BLaER1 treated with 17β-estradiol and CSF1 and Interleukin-3, amounts not matched to agents 10 nM and 100 nM (cell line): ENCODE measurements around the gene TBKBP1.
"Not testable (repeated sequence)": the region's sequence is repeated elsewhere in the genome, so short reads cannot be mapped to it uniquely, and the experiment has no call there.

Experiments
- H3K27ac ChIP-seq, 11 experiments: shearing (Covaris generic); formaldehyde crosslinking; 2 replicates each; pipeline ENCODE4 v1.8.1; 2022
- H3K27me3 ChIP-seq, 11 experiments: shearing (Covaris generic); formaldehyde crosslinking; 2 replicates each; pipeline ENCODE4 v1.8.1; 2022
- H3K36me3 ChIP-seq, 11 experiments: shearing (Covaris generic); formaldehyde crosslinking; 2 replicates each; pipeline ENCODE4 v1.8.1; 2022
- H3K4me1 ChIP-seq, 10 experiments: shearing (Covaris generic); formaldehyde crosslinking; 2 replicates each; pipeline ENCODE4 v1.8.1; 2022
- H3K4me2 ChIP-seq, 11 experiments: shearing (Covaris generic); formaldehyde crosslinking; 2 replicates each; pipeline ENCODE4 v1.8.1; 2022
- H3K4me3 ChIP-seq, 10 experiments: shearing (Covaris generic); formaldehyde crosslinking; 2 replicates each; pipeline ENCODE4 v1.8.1; 2022
- H3K9ac ChIP-seq, 11 experiments: shearing (Covaris generic); formaldehyde crosslinking; 2 replicates each; pipeline ENCODE4 v1.8.1; 2022
- H3K9me3 ChIP-seq, 11 experiments: shearing (Covaris generic); formaldehyde crosslinking; replicated peaks in 1 of 11; 2 replicates each; pipeline ENCODE4 v1.8.1; 2022
- H4K20me1 ChIP-seq, 11 experiments: shearing (Covaris generic); formaldehyde crosslinking; 2 replicates each; pipeline ENCODE4 v1.8.1; 2022
- Cebpa-rat ChIP-seq, 11 experiments: shearing (Covaris generic); IDR thresholded peaks; 2 replicates each; pipeline ENCODE4 v1.8.1; 2022

The TBKBP1 gene

DNA sequence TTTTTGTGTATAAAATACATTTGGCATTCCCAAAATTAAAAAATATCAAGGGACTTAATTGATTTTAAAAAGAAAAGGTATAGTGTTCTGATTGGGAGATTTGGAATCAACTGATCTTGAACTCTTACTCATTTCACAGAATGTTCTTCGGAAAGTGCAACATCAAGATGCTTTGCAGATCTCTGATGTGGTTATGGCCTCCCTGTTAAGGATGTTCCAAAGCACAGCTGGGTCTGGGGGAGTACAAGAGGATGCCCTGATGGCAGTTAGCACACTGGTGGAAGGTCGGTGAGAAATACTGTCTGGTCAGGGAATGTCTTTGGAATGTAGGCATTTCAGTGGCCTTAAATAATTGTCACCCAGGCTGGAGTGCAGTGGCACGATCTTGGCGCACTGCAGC, 19.5 kb upstream of the TBKBP1 start:
- Histone ChIP-seq H3K27ac (no peak overlapping the region), H3K4me3 (no peak overlapping the region), H3K9me3 (no peaks in the 10 kb centered on the region), H3K36me3 (peaks cover 100% of the 10 kb centered on the region in 11 experiments), H3K27me3 (no peaks in the 10 kb centered on the region), H4K20me1 (peaks cover 77 to 100% (median 98%) of the 10 kb centered on the region in 11 experiments), H3K9ac (no peak overlapping the region), H3K4me1 (peaks cover 8 to 28% (median 15%) of the 10 kb centered on the region in 10 experiments; a peak in 19 of 20 replicates), H3K4me2 (no peak overlapping the region)
- TF ChIP-seq Cebpa-rat (IDR thresholded peaks at IDR 0.05) = no peak

DNA sequence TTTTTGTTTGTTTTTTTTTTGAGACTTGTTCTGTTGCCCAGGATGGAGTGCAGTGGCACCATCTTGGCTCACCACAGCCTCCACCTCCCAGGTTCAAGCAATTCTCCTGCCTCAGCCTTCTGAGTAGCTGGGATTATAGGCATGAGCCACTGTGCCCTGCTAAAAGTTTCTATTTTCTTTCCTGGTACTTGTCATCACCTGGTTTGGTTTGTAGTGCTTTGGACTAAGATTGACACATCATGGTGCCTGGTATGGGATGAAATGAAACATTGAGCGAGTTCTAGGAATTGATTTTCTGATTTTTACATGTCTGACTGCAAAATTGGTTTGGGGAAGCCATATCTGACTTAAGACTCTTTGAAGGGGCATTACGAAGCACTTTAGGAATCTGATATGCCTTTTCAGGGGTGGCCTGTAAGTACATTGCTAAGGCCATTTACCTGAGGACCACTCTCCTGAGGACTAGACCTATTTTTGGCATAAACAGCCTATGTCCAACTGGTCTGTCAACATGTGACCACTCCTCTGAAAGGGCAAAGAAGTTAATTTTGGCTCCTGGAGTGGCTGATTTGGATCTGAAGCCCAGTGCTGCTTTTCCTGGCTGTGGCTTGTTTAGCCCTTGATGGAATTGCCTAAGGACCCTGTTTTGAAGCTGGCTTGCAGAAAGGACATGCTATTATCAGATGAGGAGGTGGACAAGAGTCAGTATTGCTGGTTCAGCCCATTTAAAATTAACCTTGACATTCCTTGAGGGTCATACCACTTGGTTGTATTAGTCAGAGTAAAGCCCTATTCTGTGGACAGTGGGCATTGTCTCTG, 18.4 kb upstream of the TBKBP1 start:
- H3K9ac ChIP-seq = no peak overlapping the region
- no peaks in the 10 kb centered on the region for H3K9me3 ChIP-seq
- peaks cover 76 to 100% (median 98%) of the 10 kb centered on the region in 11 experiments; a peak in 21 of 22 replicates for H4K20me1 ChIP-seq
- peaks cover 100% of the 10 kb centered on the region in 11 experiments for H3K36me3 ChIP-seq
- no peak overlapping the region for H3K4me3 ChIP-seq
- no peak for TF ChIP-seq Cebpa-rat (IDR thresholded peaks at IDR 0.05)
- H3K27ac ChIP-seq = no peak overlapping the region
- H3K4me1 ChIP-seq = peaks cover 0 to 29% (median 25%) of the 10 kb centered on the region in 10 experiments; a peak in 18 of 20 replicates
- H3K27me3 ChIP-seq = no peaks in the 10 kb centered on the region
- H3K4me2 ChIP-seq = no peak overlapping the region

DNA sequence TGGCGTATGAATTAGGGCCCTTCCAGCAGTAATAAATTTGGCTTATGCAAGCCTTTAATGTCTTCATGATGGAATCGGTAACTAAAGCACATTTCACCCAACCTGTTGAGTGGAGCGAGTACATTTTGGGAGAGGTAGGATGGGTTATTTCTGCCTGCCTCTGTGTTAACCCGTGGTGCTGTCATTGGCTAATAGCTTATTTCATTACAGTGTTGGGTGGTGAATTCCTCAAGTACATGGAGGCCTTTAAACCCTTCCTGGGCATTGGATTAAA, 17.8 kb upstream of the TBKBP1 start:
- no peak overlapping the region for H3K4me2 ChIP-seq
- no peaks in the 10 kb centered on the region for H3K9me3 ChIP-seq
- H3K4me3 ChIP-seq = no peak overlapping the region
- TF ChIP-seq Cebpa-rat (IDR thresholded peaks at IDR 0.05) = no peak
- no peak overlapping the region for H3K27ac ChIP-seq
- no peak overlapping the region for H3K9ac ChIP-seq
- no peaks in the 10 kb centered on the region for H3K27me3 ChIP-seq
- peaks cover 0 to 35% (median 31%) of the 10 kb centered on the region in 10 experiments; a peak in 18 of 20 replicates for H3K4me1 ChIP-seq
- H3K36me3 ChIP-seq = peaks cover 100% of the 10 kb centered on the region in 11 experiments
- peaks cover 73 to 100% (median 98%) of the 10 kb centered on the region in 11 experiments; a peak in 21 of 22 replicates for H4K20me1 ChIP-seq

DNA sequence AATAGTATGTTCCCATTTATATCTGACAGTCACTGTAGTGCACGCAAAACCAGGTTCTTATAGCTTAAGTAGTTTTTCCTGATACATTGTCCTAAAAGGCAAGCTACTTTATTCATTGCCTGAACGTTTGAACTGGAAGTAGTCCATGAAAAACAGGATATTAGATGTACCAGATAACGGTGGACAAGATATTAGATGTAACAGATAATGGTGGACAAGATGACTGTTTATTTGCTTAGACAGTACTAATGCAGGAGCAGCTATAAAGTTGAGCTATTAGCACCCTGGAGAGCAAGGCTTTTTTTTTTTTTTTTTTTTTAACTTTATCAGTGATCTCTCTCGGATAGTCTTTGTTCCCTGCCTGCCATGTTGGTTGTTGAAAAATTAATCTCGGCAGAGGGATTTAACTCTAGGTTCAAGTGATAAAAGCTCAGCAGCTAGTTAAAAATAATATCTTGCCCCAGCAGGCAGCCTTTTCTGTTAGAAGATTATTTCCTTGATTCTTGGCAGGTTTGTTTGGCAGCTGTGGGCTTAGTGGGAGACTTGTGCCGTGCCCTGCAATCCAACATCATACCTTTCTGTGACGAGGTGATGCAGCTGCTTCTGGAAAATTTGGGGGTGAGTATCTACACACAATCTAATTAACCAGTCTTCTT, 17.3 kb upstream of the TBKBP1 start:
- Histone ChIP-seq H3K4me3 (no peak overlapping the region), H3K4me1 (peaks cover 0 to 39% (median 35%) of the 10 kb centered on the region in 10 experiments; a peak in 18 of 20 replicates), H3K9ac (no peak overlapping the region), H4K20me1 (peaks cover 74 to 100% (median 99%) of the 10 kb centered on the region in 11 experiments; a peak in 21 of 22 replicates), H3K27ac (no peak overlapping the region), H3K9me3 (no peaks in the 10 kb centered on the region), H3K4me2 (no peak overlapping the region), H3K36me3 (peaks cover 100% of the 10 kb centered on the region in 11 experiments), H3K27me3 (no peaks in the 10 kb centered on the region)
- no peak for TF ChIP-seq Cebpa-rat (IDR thresholded peaks at IDR 0.05)

DNA sequence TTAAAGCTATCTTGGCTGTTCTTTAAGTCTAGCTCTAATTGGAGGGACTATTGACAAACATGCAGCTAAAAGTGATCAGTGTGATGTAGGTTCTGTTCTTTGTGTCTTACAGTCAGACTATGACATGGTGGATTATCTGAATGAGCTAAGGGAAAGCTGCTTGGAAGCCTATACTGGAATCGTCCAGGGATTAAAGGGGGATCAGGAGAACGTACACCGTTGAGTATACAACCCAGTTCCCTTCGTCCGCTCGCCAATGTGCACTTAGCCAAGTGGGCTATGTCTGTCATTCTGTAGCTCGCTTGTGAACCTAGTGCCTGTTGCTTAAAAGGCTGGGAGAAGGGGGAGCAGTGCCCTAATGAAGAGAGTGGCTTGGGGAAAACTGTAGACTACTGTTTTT, 15.8 kb upstream of the TBKBP1 start:
- H3K9ac ChIP-seq = no peak overlapping the region
- no peak for TF ChIP-seq Cebpa-rat (IDR thresholded peaks at IDR 0.05)
- H4K20me1 ChIP-seq = peaks cover 72 to 97% (median 95%) of the 10 kb centered on the region in 11 experiments; a peak in 21 of 22 replicates
- no peak overlapping the region for H3K27ac ChIP-seq
- H3K4me1 ChIP-seq = peaks cover 0 to 43% (median 36%) of the 10 kb centered on the region in 10 experiments; a peak in 18 of 20 replicates
- H3K4me2 ChIP-seq = peak overlapping the region in 1 of 11 experiments; percentile 3; a peak in 1 of 22 replicates
- no peaks in the 10 kb centered on the region for H3K27me3 ChIP-seq
- no peaks in the 10 kb centered on the region for H3K9me3 ChIP-seq
- no peak overlapping the region for H3K4me3 ChIP-seq
- peaks cover 100% of the 10 kb centered on the region in 11 experiments for H3K36me3 ChIP-seq

DNA sequence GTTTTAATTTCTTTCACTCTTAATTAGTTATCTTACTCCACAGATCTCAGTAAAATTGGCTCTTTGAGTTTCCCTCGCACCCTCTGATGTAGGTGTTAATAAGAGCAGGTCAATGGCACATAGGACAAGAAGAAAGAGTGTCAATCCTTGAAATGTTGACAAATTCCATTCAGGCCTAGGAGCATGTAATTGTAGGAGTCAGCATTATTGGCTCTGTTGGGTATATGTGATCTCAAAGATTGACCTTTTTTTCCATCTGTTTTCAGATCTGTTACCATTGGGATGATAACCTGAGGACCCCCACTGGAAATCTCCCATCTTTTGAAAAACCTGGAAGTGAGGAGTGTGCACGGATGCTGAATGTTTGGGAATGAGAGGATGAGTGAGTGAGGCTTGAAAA, 11.8 kb upstream of the TBKBP1 start:
- Histone ChIP-seq H3K27ac (peak overlapping the region in 2 of 11 experiments; percentile 6 to 8; a peak in 2 of 22 replicates), H3K36me3 (peaks cover 91 to 100% (median 99%) of the 10 kb centered on the region in 11 experiments), H4K20me1 (peaks cover 48 to 96% (median 80%) of the 10 kb centered on the region in 11 experiments; a peak in 20 of 22 replicates), H3K4me2 (no peak overlapping the region), H3K9ac (no peak overlapping the region), H3K4me1 (peaks cover 32 to 72% (median 49%) of the 10 kb centered on the region in 10 experiments), H3K27me3 (no peaks in the 10 kb centered on the region), H3K9me3 (no peaks in the 10 kb centered on the region), H3K4me3 (no peak overlapping the region)
- TF ChIP-seq Cebpa-rat (IDR thresholded peaks at IDR 0.05) = no peak

DNA sequence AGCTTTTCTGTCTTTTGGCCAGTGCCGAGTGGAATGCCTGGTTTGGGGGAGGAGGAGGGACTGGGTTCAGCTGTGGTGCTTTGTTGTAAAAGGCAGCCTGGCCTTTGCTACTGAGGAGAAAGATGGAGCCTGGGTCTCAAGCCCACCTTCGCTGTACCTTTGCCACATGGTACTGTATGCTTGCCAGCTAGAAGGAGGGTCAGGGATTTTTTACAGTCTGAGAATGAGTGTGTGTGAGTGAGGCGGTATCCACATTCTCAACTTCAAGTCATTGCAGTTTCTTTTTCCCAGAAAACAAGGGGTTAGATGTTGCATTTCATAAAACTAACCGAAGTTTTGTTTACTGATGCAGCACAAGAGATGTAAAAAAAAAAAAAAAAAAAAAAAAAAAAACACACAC, 11.2 kb upstream of the TBKBP1 start:
- not testable (repeated sequence) for H3K9ac ChIP-seq, H3K4me2 ChIP-seq, H3K4me3 ChIP-seq, H3K9me3 ChIP-seq, H3K27me3 ChIP-seq, H3K27ac ChIP-seq
- Histone ChIP-seq H3K4me1 (peaks cover 38 to 73% (median 52%) of the 10 kb centered on the region in 10 experiments), H4K20me1 (peaks cover 44 to 96% (median 74%) of the 10 kb centered on the region in 11 experiments; a peak in 20 of 22 replicates), H3K36me3 (peaks cover 85 to 100% (median 96%) of the 10 kb centered on the region in 11 experiments)

DNA sequence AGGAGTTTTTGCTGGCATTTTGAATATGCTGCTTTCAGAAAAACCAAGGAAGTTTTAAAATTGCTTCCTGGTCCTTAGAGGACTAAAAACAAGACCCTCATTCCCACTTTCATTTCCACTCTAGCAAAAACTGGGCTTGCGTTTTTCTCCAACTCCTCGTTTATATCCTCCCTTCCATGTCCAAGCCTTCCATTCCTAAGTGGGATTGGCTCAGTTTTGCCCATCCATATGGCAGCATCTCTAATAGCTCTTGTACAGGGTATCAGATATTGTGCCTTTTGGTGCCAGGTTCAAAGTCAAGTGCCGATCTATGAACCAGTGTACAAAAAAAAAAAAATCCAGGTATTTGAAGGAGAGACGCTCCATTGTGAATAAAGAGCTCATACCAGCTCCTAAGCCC, 9.9 kb upstream of the TBKBP1 start:
- peaks cover 72 to 94% (median 83%) of the 10 kb centered on the region in 11 experiments for H3K36me3 ChIP-seq
- H3K9me3 ChIP-seq = no peaks in the 10 kb centered on the region
- no peak for TF ChIP-seq Cebpa-rat (IDR thresholded peaks at IDR 0.05)
- no peak overlapping the region for H3K4me3 ChIP-seq
- H3K27ac ChIP-seq = no peak overlapping the region
- no peak overlapping the region for H3K9ac ChIP-seq
- H3K4me1 ChIP-seq = peaks cover 25 to 63% (median 46%) of the 10 kb centered on the region in 10 experiments
- H4K20me1 ChIP-seq = peaks cover 35 to 89% (median 61%) of the 10 kb centered on the region in 11 experiments; a peak in 20 of 22 replicates
- H3K27me3 ChIP-seq = no peaks in the 10 kb centered on the region
- H3K4me2 ChIP-seq = 0 out of 22 replicates have a peak overlapping the region, but pooled peaks of 1 of the 11 experiments have one; percentile 48

DNA sequence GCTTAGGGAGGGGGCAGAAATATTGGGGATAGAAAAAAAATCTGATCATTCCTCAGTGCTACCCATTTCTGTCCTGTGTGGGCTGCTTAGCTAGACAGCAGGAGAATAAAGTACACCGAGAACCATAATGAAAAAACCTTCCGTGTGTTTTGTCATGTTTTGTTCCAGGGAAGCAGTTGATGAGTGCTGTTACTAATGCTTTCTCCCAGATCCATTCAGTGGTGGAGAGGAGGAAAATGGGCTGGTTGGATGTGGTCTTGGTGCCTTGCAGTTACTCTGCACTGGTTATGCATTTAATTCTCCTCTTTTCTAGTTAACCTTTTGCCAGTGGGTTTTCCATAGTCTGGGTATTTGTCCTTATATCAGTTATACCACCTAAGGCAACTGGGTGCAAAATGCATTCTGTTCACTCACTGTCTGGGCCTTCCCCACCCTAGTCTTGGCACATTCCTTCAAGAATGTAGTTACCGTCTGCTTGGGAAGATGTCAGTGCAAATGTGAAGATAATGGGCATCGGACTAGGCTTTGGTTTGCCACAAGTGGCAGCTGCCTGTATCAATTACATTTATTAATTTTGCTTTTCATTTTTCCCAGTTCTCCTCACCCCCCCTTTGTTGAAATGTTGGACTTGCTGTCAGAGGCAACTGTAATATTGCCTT, 9.3 kb upstream of the TBKBP1 start:
- H3K9ac ChIP-seq = no peak overlapping the region
- H3K36me3 ChIP-seq = peaks cover 66 to 88% (median 77%) of the 10 kb centered on the region in 11 experiments
- H3K4me3 ChIP-seq = no peak overlapping the region
- no peak overlapping the region for H3K27ac ChIP-seq
- TF ChIP-seq Cebpa-rat (IDR thresholded peaks at IDR 0.05) = no peak
- H3K4me2 ChIP-seq = peak overlapping the region in 3 of 11 experiments; percentile 17 to 48 (median 26); a peak in 5 of 22 replicates
- peaks cover 34 to 83% (median 55%) of the 10 kb centered on the region in 11 experiments; a peak in 20 of 22 replicates for H4K20me1 ChIP-seq
- H3K9me3 ChIP-seq = no peaks in the 10 kb centered on the region
- no peaks in the 10 kb centered on the region for H3K27me3 ChIP-seq
- peaks cover 21 to 58% (median 43%) of the 10 kb centered on the region in 10 experiments for H3K4me1 ChIP-seq
